Measurements from ENCODE around the gene CHAMP1. TPM values are rescaled to one million over a fixed set of nuclear protein-coding genes. Genes with fewer than 3 reads are reported as not detected.

CHAMP1 gene
- total RNA-seq, 1 experiment from 2014 or later = 10.3 TPM

GRCh38 chr13:114296448-114296847 lies 17.9 kb upstream of the CHAMP1 start:
- Mint-ChIP-seq H3K27ac (ENCODE audit: unreplicated experiment) (no peak overlapping the region), H3K4me1 (ENCODE audit: low read depth, unreplicated experiment) (no peaks in the 10 kb centered on the region), H3K9me3 (ENCODE audit: low read depth, unreplicated experiment) (no peaks in the 10 kb centered on the region), H3K27me3 (ENCODE audit: unreplicated experiment) (no peaks in the 10 kb centered on the region), H3K36me3 (ENCODE audit: insufficient read depth, unreplicated experiment) (peaks cover 8% of the 10 kb centered on the region), H3K4me3 (ENCODE audit: low read depth, unreplicated experiment) (no peak overlapping the region)
- BruUV-seq (replicated peaks) = no TSS peak
- CTCF ChIA-PET = no interaction called here
- intact Hi-C loops (cut with micrococcal nuclease; ENCODE audit: unreplicated experiment) = no loop called here
- no peak for DNase-seq
- TF ChIP-seq CTCF (IDR thresholded peaks at IDR 0.05; ENCODE audit: unreplicated experiment) = no peak

DNA sequence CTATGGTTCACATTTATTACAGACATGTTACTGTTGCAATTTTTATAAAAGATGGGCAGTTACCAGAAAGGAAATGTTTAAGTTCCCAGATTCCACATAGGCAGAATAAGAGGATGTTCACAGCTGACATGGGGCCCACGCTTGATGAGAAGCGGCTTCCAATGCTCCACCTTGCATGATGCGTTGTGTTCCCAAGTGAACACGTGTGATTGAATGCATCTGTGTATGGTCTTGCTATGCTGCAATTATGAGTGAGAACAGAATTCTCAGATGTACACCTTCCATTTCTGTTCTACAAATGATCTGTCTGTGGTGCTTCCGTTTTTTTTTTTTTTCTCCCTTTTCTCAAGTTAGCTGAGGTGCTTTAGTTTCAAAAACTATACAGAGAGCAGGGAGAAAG lies 17.4 kb upstream of the CHAMP1 start:
- no peak for DNase-seq
- Mint-ChIP-seq H3K4me3 (ENCODE audit: low read depth, unreplicated experiment) (no peak overlapping the region), H3K27me3 (ENCODE audit: unreplicated experiment) (no peaks in the 10 kb centered on the region), H3K36me3 (ENCODE audit: insufficient read depth, unreplicated experiment) (peaks cover 12% of the 10 kb centered on the region), H3K4me1 (ENCODE audit: low read depth, unreplicated experiment) (no peaks in the 10 kb centered on the region), H3K9me3 (ENCODE audit: low read depth, unreplicated experiment) (no peaks in the 10 kb centered on the region), H3K27ac (ENCODE audit: unreplicated experiment) (no peak overlapping the region)
- no TSS peak for BruUV-seq (replicated peaks)
- intact Hi-C loops (cut with micrococcal nuclease; ENCODE audit: unreplicated experiment) = no loop called here
- no peak for TF ChIP-seq CTCF (IDR thresholded peaks at IDR 0.05; ENCODE audit: unreplicated experiment)
- CTCF ChIA-PET = no interaction called here

- H3K4me1 Mint-ChIP-seq (ENCODE audit: low read depth, unreplicated experiment) = no peaks in the 10 kb centered on the region
- DNase-seq = no peak
- no peak for TF ChIP-seq CTCF (IDR thresholded peaks at IDR 0.05; ENCODE audit: unreplicated experiment)
- no peak overlapping the region for H3K4me3 Mint-ChIP-seq (ENCODE audit: low read depth, unreplicated experiment)
- no peak overlapping the region for H3K27ac Mint-ChIP-seq (ENCODE audit: unreplicated experiment)
- intact Hi-C loops (cut with micrococcal nuclease; ENCODE audit: unreplicated experiment) = no loop called here
- CTCF ChIA-PET = no interaction called here
- H3K9me3 Mint-ChIP-seq (ENCODE audit: low read depth, unreplicated experiment) = no peaks in the 10 kb centered on the region
- no TSS peak for BruUV-seq (replicated peaks)
- H3K36me3 Mint-ChIP-seq (ENCODE audit: insufficient read depth, unreplicated experiment) = peaks cover 12% of the 10 kb centered on the region
- H3K27me3 Mint-ChIP-seq (ENCODE audit: unreplicated experiment) = no peaks in the 10 kb centered on the region
Observed at GRCh38 chr13:114298866-114299265, 15.4 kb upstream of the CHAMP1 start.

DNA sequence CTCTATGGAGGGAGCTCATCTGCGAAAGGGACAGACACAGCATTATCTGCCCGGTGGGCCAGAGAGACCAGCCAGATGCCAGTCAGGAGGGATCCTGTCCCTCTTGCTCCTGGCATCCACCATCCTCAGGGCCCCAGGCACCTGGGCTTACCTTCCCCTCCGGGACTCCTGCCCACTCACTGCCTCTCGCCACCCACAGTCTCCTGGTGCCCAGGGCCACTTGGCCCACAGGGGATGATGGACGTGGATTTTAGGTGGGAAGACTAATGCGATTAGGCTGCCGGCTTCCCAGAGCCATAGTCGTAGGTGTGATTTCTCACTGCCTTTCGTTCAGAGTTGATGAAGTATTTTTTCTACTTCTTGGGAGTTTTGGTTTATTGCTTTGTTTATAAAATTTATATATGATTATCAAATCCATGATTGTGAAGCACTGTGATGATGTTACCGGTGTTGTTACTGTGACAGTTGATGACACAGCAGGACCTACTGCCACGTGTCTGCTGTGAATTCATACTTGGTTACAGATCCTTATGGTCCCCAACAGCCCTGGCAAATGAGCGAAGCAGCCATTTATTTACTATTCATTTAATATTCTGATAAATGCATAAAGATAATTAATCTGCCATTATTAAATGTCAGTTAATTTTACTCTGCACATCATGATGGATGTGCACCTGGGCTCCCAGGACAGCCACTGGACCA lies 14.5 kb upstream of the CHAMP1 start:
- Mint-ChIP-seq H3K27ac (ENCODE audit: unreplicated experiment) (no peak overlapping the region), H3K36me3 (ENCODE audit: insufficient read depth, unreplicated experiment) (peaks cover 12% of the 10 kb centered on the region), H3K9me3 (ENCODE audit: low read depth, unreplicated experiment) (no peaks in the 10 kb centered on the region), H3K4me3 (ENCODE audit: low read depth, unreplicated experiment) (no peak overlapping the region), H3K27me3 (ENCODE audit: unreplicated experiment) (no peaks in the 10 kb centered on the region), H3K4me1 (ENCODE audit: low read depth, unreplicated experiment) (no peaks in the 10 kb centered on the region)
- no peak for TF ChIP-seq CTCF (IDR thresholded peaks at IDR 0.05; ENCODE audit: unreplicated experiment)
- BruUV-seq (replicated peaks) = no TSS peak
- no peak for DNase-seq
- intact Hi-C loops (cut with micrococcal nuclease; ENCODE audit: unreplicated experiment) = no loop called here
- CTCF ChIA-PET = no interaction called here
